Measurements from ENCODE around the gene CAGE1.
A peak's percentile ranks its signal among the peaks of the same experiment; 100 is the strongest.

The CAGE1 gene

DNA sequence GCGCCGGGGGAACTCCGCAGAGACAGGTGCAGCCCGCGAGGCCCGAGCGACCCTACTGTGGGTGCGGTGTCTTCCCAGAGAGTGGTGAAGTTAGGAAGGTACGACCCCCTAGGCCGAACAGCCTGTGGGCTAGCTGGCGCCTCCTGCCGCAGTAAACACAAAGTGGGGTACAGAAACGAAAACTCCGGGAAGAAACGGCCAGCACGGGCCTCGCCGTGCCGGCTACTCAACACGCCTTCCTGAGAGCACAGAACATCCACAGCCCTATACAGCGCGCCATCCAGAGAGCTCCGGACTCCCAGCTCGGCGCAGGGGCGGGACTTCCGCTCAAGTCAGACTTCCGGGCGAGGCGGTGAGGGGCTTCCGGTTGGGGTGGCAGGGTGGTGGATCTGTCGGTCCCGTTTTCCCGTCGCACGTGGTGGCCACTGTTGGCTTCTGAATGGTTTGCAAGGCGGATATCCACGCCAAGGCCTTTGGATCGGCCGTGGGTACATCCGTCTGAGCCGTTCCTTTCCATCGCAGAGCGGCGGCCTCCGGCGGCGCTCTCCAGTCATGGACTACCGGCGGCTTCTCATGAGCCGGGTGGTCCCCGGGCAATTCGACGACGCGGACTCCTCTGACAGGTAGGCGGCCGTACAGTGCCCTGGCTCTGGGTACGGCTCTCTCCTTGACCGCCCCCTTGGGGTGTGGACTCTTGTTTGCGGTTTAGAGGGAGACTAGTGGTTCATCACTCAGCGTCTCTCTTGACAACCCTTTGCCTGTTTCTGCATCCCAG lies at the start of gene CAGE1, which contains the start of gene RIOK1:
CAGE1 (minus strand) TSS at position 292 of the 775 bp plus-strand sequence. CDS start 2,569 bp downstream, outside the sequence.
RIOK1 (plus strand) TSS at position 358 of the 775 bp plus-strand sequence; CDS start at position 553, 195 bp downstream.
- DNase-seq (ENCODE audit: low spot score), result peak; percentile 95

DNA sequence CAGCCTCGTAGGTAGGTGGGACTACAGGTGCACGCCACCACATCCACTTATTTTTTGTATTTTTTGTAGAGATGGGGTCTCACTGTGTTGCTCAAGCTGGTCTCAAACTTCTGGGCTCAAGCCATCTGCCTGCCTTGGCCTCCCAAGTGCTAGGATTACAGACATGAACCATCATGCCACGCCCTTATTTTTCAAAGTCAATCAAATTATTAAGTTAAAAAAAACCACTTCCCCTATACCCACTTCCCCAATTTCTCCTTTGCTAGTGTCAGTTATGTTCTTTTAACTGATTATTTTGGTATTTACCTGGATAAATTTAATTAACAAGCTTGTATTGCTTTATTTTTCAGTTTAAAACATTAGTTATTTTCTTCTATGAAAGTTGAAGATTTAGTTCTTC lies 49.7 kb upstream of the CAGE1 start:
- no peak for DNase-seq (ENCODE audit: low spot score)

- DNase-seq (ENCODE audit: low spot score), result no peak
These were observed 48.5 kb upstream of the CAGE1 start for GRCh38 chr6:7438011-7438410.

- DNase-seq (ENCODE audit: low spot score), result no peak
These were observed 45.1 kb upstream of the CAGE1 start for GRCh38 chr6:7434672-7435071.

DNA sequence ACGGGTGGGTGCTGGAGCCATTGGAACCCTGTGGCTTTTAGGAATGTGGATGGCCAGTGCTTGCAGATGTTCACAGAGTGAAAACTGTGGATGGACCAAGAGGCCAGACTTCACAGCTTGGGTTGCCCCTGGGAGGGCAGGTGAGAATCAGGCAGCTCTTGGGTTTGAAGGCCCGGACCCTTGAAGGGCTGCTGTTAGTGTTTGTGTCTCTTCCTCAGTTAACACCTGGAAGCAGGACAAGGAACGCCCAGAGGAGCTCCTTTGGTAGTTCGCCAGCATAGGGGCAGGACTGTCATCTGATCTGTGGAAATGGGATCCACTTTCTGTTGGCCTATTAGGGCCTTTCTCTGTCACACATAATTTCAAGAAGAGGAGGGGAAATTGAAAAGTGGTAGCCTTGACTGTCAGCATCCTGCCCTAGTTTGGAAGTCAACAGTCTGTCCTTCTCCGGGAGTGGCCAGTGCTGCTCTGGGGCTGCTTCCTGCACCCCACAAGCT lies 43.6 kb upstream of the CAGE1 start:
- DNase-seq (ENCODE audit: low spot score), result no peak

DNA sequence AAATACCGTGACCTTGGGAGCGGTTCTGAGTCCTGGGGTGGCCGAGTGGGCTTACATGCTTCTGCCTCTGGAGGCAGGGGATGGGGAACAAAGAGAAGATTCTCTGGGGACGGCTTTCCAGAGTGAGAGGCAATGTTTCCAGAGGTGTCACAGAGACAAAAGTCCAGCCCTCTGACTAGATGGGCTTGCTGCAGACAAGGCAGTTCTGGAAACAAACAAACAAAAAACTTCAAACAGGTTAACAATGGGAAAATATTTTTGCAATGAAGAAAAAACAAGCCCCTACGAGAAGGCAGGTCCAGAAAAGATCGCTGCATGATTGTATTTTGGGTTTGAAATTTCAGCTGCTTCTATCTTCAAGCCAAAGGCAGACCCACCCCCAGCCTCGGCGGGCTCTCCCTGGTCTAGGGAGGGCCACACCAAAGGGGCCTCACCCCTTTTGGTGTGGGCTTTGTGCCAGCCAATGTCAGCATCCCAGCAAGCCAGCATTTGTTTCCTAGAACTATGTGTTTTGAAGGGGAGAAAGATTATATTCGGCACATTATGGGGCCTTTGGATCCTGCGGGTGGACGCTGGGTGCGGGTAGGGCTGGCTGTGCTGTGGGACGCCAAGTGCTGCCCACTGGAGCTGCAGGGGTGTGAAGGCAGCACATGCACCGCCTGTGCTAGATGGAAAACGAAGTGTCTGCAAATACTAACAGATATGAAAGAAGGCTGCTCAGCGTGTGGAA lies 43.0 kb upstream of the CAGE1 start:
- DNase-seq (ENCODE audit: low spot score), result no peak

GRCh38 chr6:7431674-7432390 lies 42.3 kb upstream of the CAGE1 start:
- DNase-seq (ENCODE audit: low spot score), result no peak

GRCh38 chr6:7431313-7431673 lies 41.8 kb upstream of the CAGE1 start:
- no peak for DNase-seq (ENCODE audit: low spot score)

- no peak for DNase-seq (ENCODE audit: low spot score)
These were observed 37.1 kb upstream of the CAGE1 start for GRCh38 chr6:7426447-7427169.

DNA sequence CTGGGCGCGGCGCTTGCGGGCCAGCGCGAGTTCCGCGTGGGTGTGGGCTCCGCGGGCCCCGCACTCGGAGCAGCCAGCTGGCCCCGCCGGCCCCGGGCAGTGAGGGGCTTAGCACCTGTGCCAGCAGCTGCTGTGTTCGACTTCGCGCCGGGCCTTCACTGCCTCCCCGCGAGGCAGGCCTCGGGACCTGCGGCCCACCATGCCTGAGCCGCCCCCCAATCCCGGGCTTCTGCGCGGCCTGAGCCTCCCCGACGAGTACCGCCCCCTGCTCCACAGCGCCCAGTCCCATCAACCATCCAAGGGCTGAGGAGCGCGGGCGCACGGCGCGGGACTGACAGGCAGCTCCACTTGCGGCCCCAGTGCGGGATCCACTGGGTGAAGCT lies 36.3 kb upstream of the CAGE1 start:
- DNase-seq (ENCODE audit: low spot score), result no peak

- no peak for DNase-seq (ENCODE audit: low spot score)
These were observed 35.6 kb upstream of the CAGE1 start for GRCh38 chr6:7424967-7425807.

- DNase-seq (ENCODE audit: low spot score), result no peak
These were observed 34.5 kb upstream of the CAGE1 start for GRCh38 chr6:7424058-7424457.

GRCh38 chr6:7421066-7421465 lies 31.5 kb upstream of the CAGE1 start:
- DNase-seq (ENCODE audit: low spot score), result no peak

GRCh38 chr6:7419065-7419464 lies 29.5 kb upstream of the CAGE1 start:
- DNase-seq (ENCODE audit: low spot score), result no peak

- DNase-seq (ENCODE audit: low spot score), result no peak
These were observed 28.8 kb upstream of the CAGE1 start for GRCh38 chr6:7418238-7418905.

DNA sequence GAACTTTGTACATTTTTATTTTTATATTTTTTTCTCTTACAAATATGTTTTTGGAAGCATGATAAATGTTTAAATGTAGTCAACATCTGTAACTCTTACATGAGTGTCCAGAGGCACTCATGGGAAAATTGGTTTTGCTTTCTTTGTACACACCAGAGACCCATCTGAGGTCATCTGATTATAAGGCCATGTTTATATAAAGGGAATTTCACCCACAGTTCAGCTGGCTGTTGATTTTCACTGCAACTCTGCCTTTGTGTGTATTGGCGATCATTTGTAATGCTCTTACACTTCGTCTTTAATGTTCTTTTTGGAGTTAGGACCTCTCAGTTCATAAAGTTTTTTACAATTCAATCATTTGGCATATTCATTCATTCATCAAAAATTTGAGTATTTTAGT lies 28.1 kb upstream of the CAGE1 start:
- no peak for DNase-seq (ENCODE audit: low spot score)

DNA sequence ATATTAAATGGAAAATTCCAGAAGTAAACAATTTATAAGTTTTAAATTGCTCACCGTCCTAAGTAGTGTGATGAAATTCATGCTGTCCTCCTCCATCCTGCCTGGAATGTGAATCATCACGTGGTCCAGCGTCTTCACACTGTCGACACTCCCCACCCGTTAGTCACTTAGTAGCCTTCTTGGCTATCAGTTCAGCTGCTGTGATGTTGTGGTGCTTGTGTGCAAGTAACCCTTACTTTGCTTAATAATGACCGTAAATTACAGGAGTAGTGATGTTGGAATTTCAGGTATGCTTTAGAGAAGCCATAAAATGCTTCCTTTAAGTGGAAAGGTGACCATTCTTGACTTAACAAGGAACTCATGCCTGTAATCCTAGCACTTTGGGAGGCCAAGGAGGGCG lies 25.3 kb upstream of the CAGE1 start:
- no peak for DNase-seq (ENCODE audit: low spot score)

DNA sequence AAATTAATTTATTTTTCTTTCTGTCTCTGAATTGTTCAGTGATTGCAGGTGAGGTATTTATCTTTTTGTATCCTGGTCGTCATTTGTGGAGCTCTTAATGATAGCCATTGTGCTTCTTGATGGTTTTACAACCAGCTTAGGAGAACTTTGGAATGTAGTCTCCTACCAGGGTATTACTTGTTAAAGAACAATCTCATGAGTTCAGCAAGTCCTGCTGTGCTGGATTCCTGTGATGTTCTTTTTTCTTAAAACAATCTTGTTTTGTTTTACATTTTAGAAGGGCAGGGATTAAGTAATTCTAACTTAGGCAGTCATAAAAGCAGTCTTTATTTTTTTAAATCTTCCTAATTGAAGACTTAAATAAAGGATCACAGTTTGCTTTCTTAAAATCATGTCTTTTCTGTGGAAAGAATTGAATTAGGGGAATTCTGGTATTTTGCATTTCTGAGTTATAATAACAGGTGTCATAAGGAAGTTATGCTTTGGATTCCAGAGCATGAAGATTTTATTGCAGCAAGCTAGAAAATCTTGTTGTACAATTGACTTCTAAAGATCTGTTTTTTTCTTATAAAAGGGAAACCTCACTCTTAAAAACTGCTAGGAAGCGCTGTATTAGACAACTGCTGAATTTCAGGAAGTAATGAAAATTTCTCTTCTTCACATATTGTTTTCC lies 23.7 kb upstream of the CAGE1 start:
- no peak for DNase-seq (ENCODE audit: low spot score)

DNA sequence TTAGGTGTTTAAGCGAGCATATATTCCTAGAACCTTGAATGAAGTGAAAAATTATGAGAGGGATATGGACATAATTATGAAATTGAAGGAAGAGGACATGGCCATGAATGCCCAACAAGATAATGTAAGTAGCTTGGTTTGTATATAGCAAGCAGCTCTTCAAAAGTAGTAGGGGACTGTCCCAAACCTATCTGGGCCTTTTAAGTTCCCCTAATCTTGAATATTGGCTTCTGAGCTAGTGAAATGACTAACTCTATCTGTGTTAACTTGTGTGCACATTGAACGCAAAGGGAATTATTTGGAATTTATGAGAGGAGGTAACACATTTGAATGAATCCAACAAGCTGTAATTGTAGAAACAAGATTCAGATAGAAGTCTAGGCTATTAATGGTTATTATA lies 21.8 kb upstream of the CAGE1 start:
- DNase-seq (ENCODE audit: low spot score), result no peak

GRCh38 chr6:7410851-7411250 lies 21.3 kb upstream of the CAGE1 start:
- no peak for DNase-seq (ENCODE audit: low spot score)
